GM20000 (cell line): ENCODE data around the gene MOCS3.

ENCODE experiments used
- DNase-seq: peaks from one replicate; pipeline ENCODE4 v3.0.0; 2012; ENCODE audit warnings: low spot score
- CTCF ChIP-seq: IDR thresholded peaks from 2 replicates; pipeline ENCODE4 v1.5.1; 2012; ENCODE audit warnings: mild to moderate bottlenecking, control low read depth; ENCODE audit errors: extremely low read depth, missing control alignments

The MOCS3 gene

GRCh38 chr20:50987493-50988210, 29.0 kb downstream of the MOCS3 start:
- TF ChIP-seq CTCF: peak; percentile 57
- DNase-seq: peak; percentile 80

DNA sequence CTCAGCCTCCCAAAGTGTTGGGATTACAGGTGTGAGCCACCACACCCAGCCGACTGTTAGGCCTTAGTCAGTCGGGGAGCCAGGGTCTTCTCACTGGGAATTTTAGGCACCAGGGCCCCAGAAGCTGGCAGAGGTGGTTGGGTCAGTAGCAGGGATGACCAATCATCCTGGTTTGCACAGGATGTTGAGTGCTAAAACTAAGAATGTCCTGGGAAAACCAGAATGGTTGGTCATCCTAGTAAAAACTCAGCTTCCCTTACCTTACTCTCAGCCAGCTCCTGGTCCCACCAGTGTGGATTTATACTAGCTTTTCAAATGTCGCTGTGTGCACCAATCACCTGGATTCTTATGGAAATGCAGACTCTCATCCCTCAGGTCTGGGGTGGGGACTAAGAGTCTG, 32.5 kb downstream of the MOCS3 start:
- DNase-seq: no peak
- TF ChIP-seq CTCF: no peak

- no peak for DNase-seq
- TF ChIP-seq CTCF: no peak
Observed at GRCh38 chr20:50992336-50992732, 33.7 kb downstream of the MOCS3 start.

- TF ChIP-seq CTCF: peak; percentile 22
- peak; percentile 68 for DNase-seq
Observed at GRCh38 chr20:50992733-50993457, 34.3 kb downstream of the MOCS3 start.

- no peak for TF ChIP-seq CTCF
- DNase-seq: no peak
Observed at GRCh38 chr20:50993876-50994275, 35.3 kb downstream of the MOCS3 start.

DNA sequence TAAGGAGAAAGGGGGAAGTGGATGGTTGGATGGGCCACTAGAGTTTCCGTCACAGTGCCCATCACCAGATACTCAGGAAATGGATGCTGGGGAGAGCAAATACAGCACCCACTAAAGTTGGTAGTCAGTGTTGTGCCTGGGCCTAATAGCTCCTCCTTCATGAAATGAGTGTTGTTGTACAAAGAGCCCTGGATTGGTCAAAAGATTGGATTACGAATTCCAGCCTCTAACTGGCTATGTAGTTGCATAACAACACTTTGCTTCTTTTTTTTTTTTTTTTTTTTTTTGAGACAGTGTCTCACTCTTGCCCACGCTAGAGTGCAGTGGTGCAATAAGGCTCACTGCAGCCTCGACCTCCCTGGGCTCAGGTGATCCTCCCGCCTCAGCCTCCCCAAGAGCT, 36.9 kb downstream of the MOCS3 start:
- no peak for DNase-seq
- no peak for TF ChIP-seq CTCF

GRCh38 chr20:50996901-50997865, 38.6 kb downstream of the MOCS3 start:
- TF ChIP-seq CTCF: no peak
- DNase-seq: no peak
